ENCODE measurements around the gene NOB1. TPM values are rescaled to one million over a fixed set of nuclear protein-coding genes. Genes with fewer than 3 reads are reported as not detected.
A peak's percentile ranks its signal among the peaks of the same experiment; 100 is the strongest.

NOB1 gene
- total and polyA plus RNA-seq, 2 donors = 23.2 to 32.3 TPM

GRCh38 chr16:69720822-69721430 is 33.8 kb downstream of the NOB1 start:
- H3K27ac ChIP-seq (ENCODE audit: low read depth in 1 of 2, low read length in 1 of 2) = no peak overlapping the region
- DNase-seq (ENCODE audit: low read depth in 6 of 9, low spot score in 9 of 9) = no peak
- no peaks in the 10 kb centered on the region for H3K9me3 ChIP-seq (ENCODE audit: control insufficient read depth in 2 of 2, insufficient read depth in 1 of 2, low read length in 1 of 2)
- H3K4me3 ChIP-seq (ENCODE audit: low read length in 2 of 2) = no peak overlapping the region
- H3K27me3 ChIP-seq (ENCODE audit: control insufficient read depth in 2 of 2, insufficient read depth in 1 of 2, low read length in 1 of 2) = no peaks in the 10 kb centered on the region
- H3K4me1 ChIP-seq (ENCODE audit: control insufficient read depth in 2 of 2, insufficient read depth in 2 of 2, low read length in 2 of 2) = peaks cover 1 to 2% of the 10 kb centered on the region in 2 donors
- no peaks in the 10 kb centered on the region for H3K36me3 ChIP-seq (ENCODE audit: control insufficient read depth in 2 of 2, insufficient read depth in 2 of 2, low read length in 1 of 2)
- WGBS = 97% methylated on average over 10 of the region's 10 CpGs

GRCh38 chr16:69718111-69718764 is 36.5 kb downstream of the NOB1 start:
- no peaks in the 10 kb centered on the region for H3K36me3 ChIP-seq (ENCODE audit: control insufficient read depth in 2 of 2, insufficient read depth in 2 of 2, low read length in 1 of 2)
- no peaks in the 10 kb centered on the region for H3K27me3 ChIP-seq (ENCODE audit: control insufficient read depth in 2 of 2, insufficient read depth in 1 of 2, low read length in 1 of 2)
- no peaks in the 10 kb centered on the region for H3K4me1 ChIP-seq (ENCODE audit: control insufficient read depth in 2 of 2, insufficient read depth in 2 of 2, low read length in 2 of 2)
- H3K27ac ChIP-seq (ENCODE audit: low read depth in 1 of 2, low read length in 1 of 2) = no peak overlapping the region
- no peak for DNase-seq (ENCODE audit: low read depth in 6 of 9, low spot score in 9 of 9)
- no peaks in the 10 kb centered on the region for H3K9me3 ChIP-seq (ENCODE audit: control insufficient read depth in 2 of 2, insufficient read depth in 1 of 2, low read length in 1 of 2)
- 88% methylated on average over 10 of the region's 10 CpGs for WGBS
- H3K4me3 ChIP-seq (ENCODE audit: low read length in 2 of 2) = no peak overlapping the region

GRCh38 chr16:69717066-69717465 is 37.7 kb downstream of the NOB1 start:
- no peaks in the 10 kb centered on the region for H3K27me3 ChIP-seq (ENCODE audit: control insufficient read depth in 2 of 2, insufficient read depth in 1 of 2, low read length in 1 of 2)
- DNase-seq (ENCODE audit: low read depth in 6 of 9, low spot score in 9 of 9) = no peak
- no peaks in the 10 kb centered on the region for H3K9me3 ChIP-seq (ENCODE audit: control insufficient read depth in 2 of 2, insufficient read depth in 1 of 2, low read length in 1 of 2)
- H3K36me3 ChIP-seq (ENCODE audit: control insufficient read depth in 2 of 2, insufficient read depth in 2 of 2, low read length in 1 of 2) = peaks cover 0 to 3% of the 10 kb centered on the region in 2 donors
- H3K4me3 ChIP-seq (ENCODE audit: low read length in 2 of 2) = no peak overlapping the region
- H3K27ac ChIP-seq (ENCODE audit: low read depth in 1 of 2, low read length in 1 of 2) = no peak overlapping the region
- WGBS = 93% methylated on average over 6 of the region's 6 CpGs
- H3K4me1 ChIP-seq (ENCODE audit: control insufficient read depth in 2 of 2, insufficient read depth in 2 of 2, low read length in 2 of 2) = no peaks in the 10 kb centered on the region

GRCh38 chr16:69712914-69713581 is 41.7 kb downstream of the NOB1 start:
- Histone ChIP-seq H3K36me3 (ENCODE audit: control insufficient read depth in 2 of 2, insufficient read depth in 2 of 2, low read length in 1 of 2) (peaks cover 0 to 4% of the 10 kb centered on the region in 2 donors), H3K9me3 (ENCODE audit: control insufficient read depth in 2 of 2, insufficient read depth in 1 of 2, low read length in 1 of 2) (no peaks in the 10 kb centered on the region), H3K4me3 (ENCODE audit: low read length in 2 of 2) (no peak overlapping the region), H3K4me1 (ENCODE audit: control insufficient read depth in 2 of 2, insufficient read depth in 2 of 2, low read length in 2 of 2) (peaks cover 0 to 3% of the 10 kb centered on the region in 2 donors), H3K27ac (ENCODE audit: low read depth in 1 of 2, low read length in 1 of 2) (no peak overlapping the region), H3K27me3 (ENCODE audit: control insufficient read depth in 2 of 2, insufficient read depth in 1 of 2, low read length in 1 of 2) (no peaks in the 10 kb centered on the region)
- DNase-seq (ENCODE audit: low read depth in 6 of 9, low spot score in 9 of 9) = no peak
- 97% methylated on average over 9 of the region's 9 CpGs for WGBS

- H3K9me3 ChIP-seq (ENCODE audit: control insufficient read depth in 2 of 2, insufficient read depth in 1 of 2, low read length in 1 of 2) = no peaks in the 10 kb centered on the region
- DNase-seq (ENCODE audit: low read depth in 6 of 9, low spot score in 9 of 9) = no peak
- H3K4me3 ChIP-seq (ENCODE audit: low read length in 2 of 2) = no peak overlapping the region
- 97% methylated on average over 4 of the region's 4 CpGs for WGBS
- peaks cover 0 to 4% of the 10 kb centered on the region in 2 donors for H3K36me3 ChIP-seq (ENCODE audit: control insufficient read depth in 2 of 2, insufficient read depth in 2 of 2, low read length in 1 of 2)
- no peaks in the 10 kb centered on the region for H3K27me3 ChIP-seq (ENCODE audit: control insufficient read depth in 2 of 2, insufficient read depth in 1 of 2, low read length in 1 of 2)
- no peak overlapping the region for H3K27ac ChIP-seq (ENCODE audit: low read depth in 1 of 2, low read length in 1 of 2)
- peaks cover 0 to 3% of the 10 kb centered on the region in 2 donors for H3K4me1 ChIP-seq (ENCODE audit: control insufficient read depth in 2 of 2, insufficient read depth in 2 of 2, low read length in 2 of 2)
Measured at GRCh38 chr16:69712277-69712676, 42.4 kb downstream of the NOB1 start.

GRCh38 chr16:69711115-69711740 is 43.5 kb downstream of the NOB1 start:
- H3K27me3 ChIP-seq (ENCODE audit: control insufficient read depth in 2 of 2, insufficient read depth in 1 of 2, low read length in 1 of 2) = no peaks in the 10 kb centered on the region
- H3K4me3 ChIP-seq (ENCODE audit: low read length in 2 of 2) = no peak overlapping the region
- peaks cover 0 to 3% of the 10 kb centered on the region in 2 donors for H3K4me1 ChIP-seq (ENCODE audit: control insufficient read depth in 2 of 2, insufficient read depth in 2 of 2, low read length in 2 of 2)
- DNase-seq (ENCODE audit: low read depth in 6 of 9, low spot score in 9 of 9) = peak in 2 of 9 donors; percentile 7 to 39
- H3K27ac ChIP-seq (ENCODE audit: low read depth in 1 of 2, low read length in 1 of 2) = no peak overlapping the region
- H3K36me3 ChIP-seq (ENCODE audit: control insufficient read depth in 2 of 2, insufficient read depth in 2 of 2, low read length in 1 of 2) = peaks cover 0 to 4% of the 10 kb centered on the region in 2 donors
- H3K9me3 ChIP-seq (ENCODE audit: control insufficient read depth in 2 of 2, insufficient read depth in 1 of 2, low read length in 1 of 2) = no peaks in the 10 kb centered on the region
- 94% methylated on average over 12 of the region's 12 CpGs for WGBS

- H3K4me1 ChIP-seq (ENCODE audit: control insufficient read depth in 2 of 2, insufficient read depth in 2 of 2, low read length in 2 of 2) = peaks cover 0 to 3% of the 10 kb centered on the region in 2 donors
- H3K36me3 ChIP-seq (ENCODE audit: control insufficient read depth in 2 of 2, insufficient read depth in 2 of 2, low read length in 1 of 2) = peaks cover 0 to 4% of the 10 kb centered on the region in 2 donors
- H3K27me3 ChIP-seq (ENCODE audit: control insufficient read depth in 2 of 2, insufficient read depth in 1 of 2, low read length in 1 of 2) = no peaks in the 10 kb centered on the region
- H3K4me3 ChIP-seq (ENCODE audit: low read length in 2 of 2) = no peak overlapping the region
- 68% methylated on average over 5 of the region's 5 CpGs for WGBS
- no peaks in the 10 kb centered on the region for H3K9me3 ChIP-seq (ENCODE audit: control insufficient read depth in 2 of 2, insufficient read depth in 1 of 2, low read length in 1 of 2)
- H3K27ac ChIP-seq (ENCODE audit: low read depth in 1 of 2, low read length in 1 of 2) = no peak overlapping the region
- DNase-seq (ENCODE audit: low read depth in 6 of 9, low spot score in 9 of 9) = peak; percentile 18 to 80 (median 55)
Measured at GRCh38 chr16:69709456-69710084, 45.2 kb downstream of the NOB1 start.

- no peak overlapping the region for H3K27ac ChIP-seq (ENCODE audit: low read depth in 1 of 2, low read length in 1 of 2)
- WGBS = 96% methylated on average over 10 of the region's 10 CpGs
- H3K36me3 ChIP-seq (ENCODE audit: control insufficient read depth in 2 of 2, insufficient read depth in 2 of 2, low read length in 1 of 2) = peaks cover 0 to 4% of the 10 kb centered on the region in 2 donors
Measured at GRCh38 chr16:69707920-69708683, 46.6 kb downstream of the NOB1 start.

More at GRCh38 chr16:69707920-69708683, 46.6 kb downstream of the NOB1 start:
- Histone ChIP-seq H3K4me1 (ENCODE audit: control insufficient read depth in 2 of 2, insufficient read depth in 2 of 2, low read length in 2 of 2) (peaks cover 0 to 3% of the 10 kb centered on the region in 2 donors), H3K4me3 (ENCODE audit: low read length in 2 of 2) (no peak overlapping the region), H3K27me3 (ENCODE audit: control insufficient read depth in 2 of 2, insufficient read depth in 1 of 2, low read length in 1 of 2) (no peaks in the 10 kb centered on the region), H3K9me3 (ENCODE audit: control insufficient read depth in 2 of 2, insufficient read depth in 1 of 2, low read length in 1 of 2) (no peaks in the 10 kb centered on the region)
- no peak for DNase-seq (ENCODE audit: low read depth in 6 of 9, low spot score in 9 of 9)
